ENCODE data around the gene NDUFA8. TPM values are rescaled to one million over a fixed set of nuclear protein-coding genes. Genes with fewer than 3 reads are reported as not detected.

NDUFA8 gene
- total RNA-seq, 1 donor = 1.2 TPM

DNA sequence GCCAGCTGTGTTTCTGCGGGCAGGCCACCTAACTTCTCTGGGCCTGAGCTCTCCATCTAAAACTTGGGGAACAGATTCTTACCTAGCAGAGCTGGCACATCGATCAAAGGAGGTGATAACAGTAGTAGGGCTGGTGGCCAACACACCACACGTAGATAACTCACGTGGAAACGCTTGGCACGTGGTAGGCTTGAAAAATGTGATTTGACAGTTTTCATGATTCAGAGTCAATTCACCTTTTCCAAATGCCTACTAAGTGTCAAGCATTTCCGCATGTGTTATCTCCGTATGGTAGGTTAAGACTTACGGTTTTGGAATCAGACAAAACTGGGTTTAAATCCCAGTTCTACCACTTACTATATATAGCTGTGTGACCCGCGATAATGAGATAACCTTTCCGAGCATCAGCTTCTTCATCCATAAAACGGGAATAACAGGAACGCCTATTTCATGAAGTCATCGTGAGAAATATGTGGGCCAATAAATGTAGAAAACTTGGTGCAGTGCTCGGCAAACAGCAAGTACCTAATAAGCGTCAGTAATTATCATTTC lies 25.5 kb downstream of the NDUFA8 start:
- H3K27me3 ChIP-seq (ENCODE audit: insufficient read depth, low read length) = no peaks in the 10 kb centered on the region
- no peak overlapping the region for H3K4me3 ChIP-seq (ENCODE audit: low read length)
- no peaks in the 10 kb centered on the region for H3K4me1 ChIP-seq (ENCODE audit: insufficient read depth, low read length)
- H3K9me3 ChIP-seq (ENCODE audit: low read depth, low read length) = no peaks in the 10 kb centered on the region

DNA sequence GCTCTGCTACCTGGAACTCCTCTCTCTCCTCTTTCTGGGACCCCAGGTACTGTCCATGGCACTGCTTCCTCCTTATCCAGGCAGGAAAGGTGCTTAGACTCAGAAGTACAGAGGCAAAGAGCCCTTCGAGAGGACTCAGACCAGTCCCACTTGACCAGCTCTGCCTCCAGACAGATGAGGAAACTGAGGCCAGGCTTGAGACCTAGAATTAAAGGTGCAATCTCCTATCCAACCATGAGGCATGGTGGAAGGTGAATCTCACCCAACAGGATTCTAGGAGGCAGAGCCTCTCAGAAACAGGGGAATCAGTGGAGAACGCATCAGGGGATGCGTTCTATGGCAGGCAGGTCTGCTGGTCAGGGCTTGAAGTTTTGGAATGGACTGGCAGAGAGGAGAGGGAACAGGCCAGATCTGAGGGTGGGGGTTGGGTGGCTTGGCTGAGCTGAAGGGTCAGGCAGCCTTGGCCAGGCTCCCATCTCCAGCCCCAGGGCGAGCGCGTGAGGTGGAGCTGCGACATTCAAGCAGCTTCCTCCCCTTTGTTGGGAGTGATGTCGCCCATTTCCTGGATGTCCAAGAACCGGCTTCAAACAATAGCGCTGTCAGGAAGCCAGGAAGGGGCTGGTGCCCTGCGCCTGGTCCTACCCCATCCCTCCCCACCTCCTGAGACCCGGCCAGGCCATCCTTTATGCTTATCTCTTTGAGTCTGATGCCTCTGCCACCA lies 26.2 kb downstream of the NDUFA8 start:
- H3K4me1 ChIP-seq (ENCODE audit: insufficient read depth, low read length) = no peaks in the 10 kb centered on the region
- H3K9me3 ChIP-seq (ENCODE audit: low read depth, low read length) = no peaks in the 10 kb centered on the region
- no peaks in the 10 kb centered on the region for H3K27me3 ChIP-seq (ENCODE audit: insufficient read depth, low read length)
- no peak overlapping the region for H3K4me3 ChIP-seq (ENCODE audit: low read length)

DNA sequence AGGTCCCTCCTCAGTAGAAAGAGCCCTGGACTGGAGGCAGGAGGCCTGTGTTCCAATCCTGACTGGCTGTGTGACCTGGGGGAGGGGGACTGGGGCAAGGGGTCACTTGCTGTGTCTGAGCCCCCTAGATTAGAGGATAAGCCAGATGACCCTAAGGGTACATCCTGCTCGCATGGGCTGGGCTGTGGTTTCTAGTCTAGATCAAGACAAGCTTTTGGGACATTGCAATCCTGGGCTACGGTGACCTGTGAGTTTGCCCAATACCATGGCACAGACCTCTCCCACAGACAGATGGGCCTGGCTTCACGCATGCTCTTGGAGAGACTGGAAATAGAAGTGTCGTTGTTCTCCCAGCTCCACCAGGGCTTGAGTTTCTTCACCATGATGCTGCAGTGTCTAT lies 27.0 kb downstream of the NDUFA8 start:
- no peaks in the 10 kb centered on the region for H3K4me1 ChIP-seq (ENCODE audit: insufficient read depth, low read length)
- H3K27me3 ChIP-seq (ENCODE audit: insufficient read depth, low read length) = no peaks in the 10 kb centered on the region

DNA sequence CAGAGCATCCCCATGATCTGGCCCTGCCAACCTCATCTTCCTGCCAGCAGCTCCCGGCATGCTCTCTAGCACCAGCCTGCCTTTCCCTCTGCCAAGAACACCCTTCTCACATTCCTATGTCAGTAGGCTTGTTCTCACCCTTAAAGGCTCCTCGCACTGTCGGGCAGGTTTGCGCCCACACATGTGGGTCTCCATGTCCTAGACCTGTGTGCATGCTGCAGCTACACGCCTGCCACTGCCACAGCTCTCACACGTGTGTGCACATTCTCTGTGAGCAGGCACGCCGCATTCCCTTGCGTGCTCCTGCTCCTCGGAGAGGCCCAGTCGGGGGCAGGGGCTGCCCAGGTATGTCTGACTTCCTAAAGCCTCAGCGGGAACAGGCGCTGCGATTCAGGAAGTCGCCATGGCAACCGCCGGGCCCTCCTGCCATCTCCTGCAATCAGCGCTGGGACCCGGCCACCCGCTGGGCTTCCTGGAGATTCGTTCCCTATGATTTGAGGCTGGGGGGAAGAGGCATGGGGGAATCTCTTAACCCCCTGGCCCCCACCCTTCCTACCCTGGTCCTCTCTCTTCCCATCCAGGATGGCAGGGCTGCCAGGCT lies 28.1 kb downstream of the NDUFA8 start:
- peaks cover 3% of the 10 kb centered on the region for H3K27me3 ChIP-seq (ENCODE audit: insufficient read depth, low read length)
- no peaks in the 10 kb centered on the region for H3K9me3 ChIP-seq (ENCODE audit: low read depth, low read length)
- no peak overlapping the region for H3K4me3 ChIP-seq (ENCODE audit: low read length)
- H3K4me1 ChIP-seq (ENCODE audit: insufficient read depth, low read length) = peaks cover 4% of the 10 kb centered on the region

More for the DNA sequence above, 27.0 kb downstream of the NDUFA8 start:
- Histone ChIP-seq H3K4me3 (ENCODE audit: low read length) (no peak overlapping the region), H3K9me3 (ENCODE audit: low read depth, low read length) (no peaks in the 10 kb centered on the region)

DNA sequence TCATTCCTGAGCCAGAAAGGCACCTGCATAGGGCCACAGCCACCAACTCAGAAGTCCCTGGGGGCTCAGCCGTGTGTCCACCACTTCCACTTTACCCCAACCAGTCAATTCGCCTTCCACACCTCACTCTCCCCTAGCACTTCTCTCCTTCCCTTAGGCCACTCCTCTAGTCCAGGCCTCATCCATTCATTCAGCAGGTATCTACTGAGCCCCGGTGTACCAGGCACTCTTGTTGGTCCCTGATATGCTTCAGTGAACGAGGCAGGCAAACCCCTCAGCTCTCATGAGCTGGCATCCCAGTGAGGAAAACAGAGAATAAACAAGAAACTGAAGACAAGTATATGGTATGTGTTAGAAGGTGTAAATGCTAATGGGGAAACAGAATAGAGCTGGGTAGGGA lies 28.7 kb downstream of the NDUFA8 start:
- Histone ChIP-seq H3K27me3 (ENCODE audit: insufficient read depth, low read length) (peaks cover 10% of the 10 kb centered on the region), H3K4me1 (ENCODE audit: insufficient read depth, low read length) (peaks cover 9% of the 10 kb centered on the region), H3K9me3 (ENCODE audit: low read depth, low read length) (no peaks in the 10 kb centered on the region)

DNA sequence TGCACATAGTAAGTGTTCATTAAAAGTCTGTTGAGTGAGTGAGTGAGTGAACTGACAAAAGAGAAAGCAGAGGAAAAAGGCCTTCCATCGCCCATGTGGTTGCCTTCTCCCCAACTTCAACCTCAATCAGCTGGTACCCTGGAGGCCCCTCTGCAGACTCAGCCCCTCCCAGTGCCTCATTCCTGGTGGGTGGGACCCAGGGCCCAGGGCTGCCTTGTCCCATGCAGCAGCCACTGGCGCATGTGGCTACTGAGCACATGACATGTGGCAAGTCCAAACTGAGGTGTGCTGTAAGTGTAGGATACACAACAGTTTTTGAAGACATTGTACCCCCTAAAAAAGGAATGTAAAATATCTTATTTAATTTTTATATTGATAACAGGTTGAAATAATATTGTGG lies 29.6 kb downstream of the NDUFA8 start:
- peaks cover 15% of the 10 kb centered on the region for H3K27me3 ChIP-seq (ENCODE audit: insufficient read depth, low read length)
- no peak overlapping the region for H3K4me3 ChIP-seq (ENCODE audit: low read length)
- H3K4me1 ChIP-seq (ENCODE audit: insufficient read depth, low read length) = peaks cover 9% of the 10 kb centered on the region

More for the DNA sequence above, 28.7 kb downstream of the NDUFA8 start:
- H3K4me3 ChIP-seq (ENCODE audit: low read length) = no peak overlapping the region

DNA sequence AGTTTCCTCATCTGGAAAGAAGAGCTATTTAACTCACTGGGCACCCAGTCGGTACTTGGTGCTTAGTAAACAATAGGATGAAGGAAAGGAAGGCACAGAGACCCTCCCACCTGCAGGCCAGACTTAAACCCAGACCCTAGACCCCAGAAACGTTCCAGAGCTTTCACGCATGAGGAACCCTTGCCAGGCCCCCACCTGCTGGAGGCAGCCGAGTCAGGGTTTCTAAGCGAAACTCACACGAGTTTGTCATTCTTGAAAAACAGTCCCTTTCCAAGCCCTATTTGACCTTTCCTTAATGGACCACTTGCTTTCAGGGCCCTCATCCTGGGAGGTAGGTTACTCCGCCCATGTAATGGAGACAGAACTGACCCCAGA lies 30.6 kb downstream of the NDUFA8 start:
- H3K27me3 ChIP-seq (ENCODE audit: insufficient read depth, low read length) = peaks cover 15% of the 10 kb centered on the region
- H3K4me3 ChIP-seq (ENCODE audit: low read length) = no peak overlapping the region
- H3K9me3 ChIP-seq (ENCODE audit: low read depth, low read length) = no peaks in the 10 kb centered on the region
- peaks cover 9% of the 10 kb centered on the region for H3K4me1 ChIP-seq (ENCODE audit: insufficient read depth, low read length)

More for the DNA sequence above, 29.6 kb downstream of the NDUFA8 start:
- no peaks in the 10 kb centered on the region for H3K9me3 ChIP-seq (ENCODE audit: low read depth, low read length)

DNA sequence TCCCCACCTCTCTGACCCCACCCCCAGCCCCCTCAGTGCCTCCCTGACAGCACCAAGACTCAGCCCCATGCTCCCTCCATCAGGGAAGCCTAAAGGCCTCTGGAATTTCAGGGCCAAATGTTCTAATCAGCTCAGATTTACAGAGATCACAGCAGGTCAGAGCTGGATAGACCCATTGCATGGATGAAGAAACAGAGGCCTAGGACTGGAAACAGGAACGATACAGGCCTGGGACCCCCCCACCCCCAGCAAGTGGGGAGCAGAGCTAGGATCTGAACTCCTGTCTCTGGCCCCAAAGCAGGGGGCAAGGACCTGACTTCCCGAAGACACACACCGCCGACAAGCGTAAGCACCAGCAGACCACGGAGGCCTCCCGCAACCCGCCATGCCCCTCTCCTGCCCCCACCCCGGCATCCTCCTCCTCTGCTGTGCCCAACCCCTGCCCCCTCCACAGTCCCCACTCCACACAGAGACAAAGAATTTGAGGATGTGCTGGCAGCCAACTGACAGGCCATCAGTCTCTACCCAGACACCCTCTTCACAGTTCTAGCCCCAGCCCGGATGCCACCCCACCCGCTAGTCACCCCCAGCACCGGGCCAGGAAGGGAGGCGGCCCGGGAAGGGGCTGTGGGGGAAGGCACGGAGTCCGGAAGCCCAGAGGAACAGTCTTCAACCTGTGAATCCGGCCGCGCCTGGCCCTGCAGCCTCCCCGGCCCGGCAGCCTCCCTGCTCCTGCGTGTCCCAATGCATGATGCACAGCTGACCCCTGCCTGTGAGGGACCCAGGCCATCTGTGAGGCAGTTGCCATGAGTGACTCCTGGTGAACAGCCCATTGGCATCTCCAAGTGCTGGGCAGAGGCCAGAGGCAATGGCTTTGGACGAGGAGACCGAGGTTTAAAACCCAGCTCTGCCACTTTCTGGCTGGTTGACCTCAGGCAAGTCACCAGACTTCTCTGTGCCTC lies 31.3 kb downstream of the NDUFA8 start:
- Histone ChIP-seq H3K27me3 (ENCODE audit: insufficient read depth, low read length) (peaks cover 15% of the 10 kb centered on the region), H3K4me3 (ENCODE audit: low read length) (no peak overlapping the region), H3K9me3 (ENCODE audit: low read depth, low read length) (no peaks in the 10 kb centered on the region), H3K4me1 (ENCODE audit: insufficient read depth, low read length) (peaks cover 9% of the 10 kb centered on the region)

DNA sequence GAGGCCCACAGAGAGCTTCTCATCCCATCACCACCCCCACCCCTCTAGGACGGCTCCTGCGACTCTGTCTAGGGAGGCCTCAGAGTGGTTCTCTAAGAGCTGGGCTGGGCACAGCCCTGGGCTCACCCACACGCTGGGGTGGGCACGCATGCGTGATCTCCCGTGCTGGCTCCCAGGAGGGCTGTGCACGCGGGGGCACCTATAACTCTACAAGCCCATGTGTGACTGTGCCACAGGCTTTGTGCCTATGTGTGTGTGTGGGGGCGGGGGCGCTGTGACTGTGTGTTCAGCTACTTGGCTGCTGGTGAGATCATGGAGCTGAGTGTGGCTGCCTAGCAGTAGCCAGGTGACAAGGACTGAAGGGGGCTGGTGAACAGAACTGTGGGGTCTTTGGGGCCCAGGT lies 32.2 kb downstream of the NDUFA8 start:
- H3K9me3 ChIP-seq (ENCODE audit: low read depth, low read length) = no peaks in the 10 kb centered on the region
- H3K4me3 ChIP-seq (ENCODE audit: low read length) = no peak overlapping the region
- H3K27me3 ChIP-seq (ENCODE audit: insufficient read depth, low read length) = peaks cover 15% of the 10 kb centered on the region
- H3K4me1 ChIP-seq (ENCODE audit: insufficient read depth, low read length) = peaks cover 9% of the 10 kb centered on the region

DNA sequence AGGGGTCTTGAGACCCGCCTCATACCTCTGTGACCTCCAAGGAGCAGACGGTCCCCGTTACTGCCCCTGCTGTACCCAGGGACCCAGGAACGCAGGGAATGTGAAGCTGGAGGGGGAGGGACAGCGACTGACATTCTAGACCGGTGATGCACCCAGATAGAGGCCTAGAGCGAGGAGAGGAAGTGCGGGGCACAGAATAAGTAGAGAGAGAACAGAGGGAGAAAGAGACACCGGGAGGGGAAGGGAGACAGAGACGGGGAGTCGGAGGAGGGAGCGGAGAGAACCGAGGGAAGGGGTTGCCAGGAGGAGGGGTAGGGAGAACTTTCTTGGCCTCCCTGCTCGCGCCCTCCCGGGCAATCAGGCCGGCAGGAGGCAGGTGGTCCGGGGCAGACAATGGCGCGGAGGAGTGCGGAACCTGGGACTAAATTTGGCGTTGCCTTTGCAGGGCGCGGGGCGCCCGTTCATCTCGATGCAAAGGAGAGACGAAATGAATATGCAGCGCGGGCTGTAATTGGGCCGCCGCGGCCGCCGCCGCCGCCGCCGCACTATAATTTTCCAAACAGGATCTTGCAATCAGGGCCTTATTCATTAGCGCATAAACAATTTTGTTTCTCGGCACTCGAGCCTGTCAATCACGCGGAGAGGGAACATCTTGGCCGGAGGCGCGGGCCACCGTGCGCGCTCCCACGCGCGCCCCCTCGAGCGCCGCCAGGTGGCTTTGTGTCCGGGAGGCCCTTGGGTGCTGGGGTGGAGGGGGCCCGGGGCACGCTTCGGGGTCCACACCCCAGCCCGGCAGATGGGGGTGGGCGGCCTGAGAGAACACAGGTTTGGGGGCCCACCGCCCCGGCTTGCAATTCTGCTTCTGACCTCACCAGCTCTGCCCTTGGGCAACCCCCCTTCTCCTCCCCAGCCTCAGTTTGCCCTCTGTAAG lies 33.0 kb downstream of the NDUFA8 start:
- Histone ChIP-seq H3K9me3 (ENCODE audit: low read depth, low read length) (no peaks in the 10 kb centered on the region), H3K4me3 (ENCODE audit: low read length) (no peak overlapping the region), H3K27me3 (ENCODE audit: insufficient read depth, low read length) (peaks cover 15% of the 10 kb centered on the region), H3K4me1 (ENCODE audit: insufficient read depth, low read length) (peaks cover 9% of the 10 kb centered on the region)

DNA sequence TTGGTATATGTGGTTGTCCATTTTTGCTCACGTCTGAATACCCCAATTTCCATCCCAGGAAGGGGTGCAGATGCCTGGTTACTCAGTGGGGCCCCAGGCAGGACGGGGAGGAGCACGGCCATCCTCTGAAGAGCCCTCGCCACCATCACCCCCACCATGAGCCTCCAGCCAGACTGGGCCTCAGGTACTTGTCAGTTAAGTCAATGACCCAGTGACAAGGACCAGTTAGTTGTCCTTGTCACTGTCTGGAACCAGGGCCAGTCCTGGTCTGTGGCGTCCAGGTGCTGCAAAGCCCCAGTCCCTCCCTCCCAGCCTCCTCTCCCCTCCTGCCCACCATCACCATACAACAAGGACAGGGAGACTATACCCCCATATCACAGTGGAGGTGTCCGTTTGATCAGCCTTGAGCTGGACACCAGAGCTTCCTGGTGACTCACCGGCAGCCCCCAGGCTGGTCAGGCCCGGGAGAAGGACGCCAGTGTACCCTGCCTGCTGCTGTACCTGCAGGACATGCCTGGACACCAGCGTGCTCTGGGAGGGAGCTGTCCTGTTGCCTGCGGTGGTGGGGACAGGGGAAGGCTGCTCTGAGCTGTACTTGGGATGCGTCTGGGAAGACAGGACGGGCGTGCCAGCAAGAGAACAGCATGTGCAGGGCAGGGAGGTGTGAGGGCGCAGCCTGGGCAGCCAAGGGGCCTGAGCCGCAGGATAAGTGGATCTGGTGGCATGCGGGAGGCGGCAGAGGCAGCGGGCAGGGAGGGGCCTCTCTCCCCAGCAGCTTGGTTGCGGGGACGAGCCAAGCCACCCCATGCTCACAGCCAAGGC lies 33.9 kb downstream of the NDUFA8 start:
- Histone ChIP-seq H3K4me3 (ENCODE audit: low read length) (no peak overlapping the region), H3K27me3 (ENCODE audit: insufficient read depth, low read length) (peaks cover 15% of the 10 kb centered on the region), H3K9me3 (ENCODE audit: low read depth, low read length) (no peaks in the 10 kb centered on the region), H3K4me1 (ENCODE audit: insufficient read depth, low read length) (peaks cover 9% of the 10 kb centered on the region)

DNA sequence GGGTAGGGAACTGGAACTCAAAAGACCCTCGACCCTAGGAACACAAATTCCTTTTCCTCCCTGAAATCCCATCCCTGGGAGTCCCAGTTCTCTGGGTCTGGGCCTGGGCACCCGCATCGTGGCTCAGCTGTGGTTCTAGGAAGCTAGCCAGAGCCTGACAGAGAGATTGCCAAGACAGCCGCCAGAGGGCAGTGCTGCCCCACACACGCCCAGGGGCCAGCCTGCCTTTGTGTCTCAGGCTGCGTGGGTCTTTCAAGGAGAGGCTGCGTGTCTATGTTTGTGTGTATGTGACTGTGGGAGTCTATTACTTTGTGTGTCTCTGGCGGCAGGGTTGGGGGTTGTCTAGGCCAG lies 34.4 kb downstream of the NDUFA8 start:
- Histone ChIP-seq H3K4me3 (ENCODE audit: low read length) (no peak overlapping the region), H3K4me1 (ENCODE audit: insufficient read depth, low read length) (peaks cover 9% of the 10 kb centered on the region), H3K27me3 (ENCODE audit: insufficient read depth, low read length) (peaks cover 15% of the 10 kb centered on the region), H3K9me3 (ENCODE audit: low read depth, low read length) (no peaks in the 10 kb centered on the region)

DNA sequence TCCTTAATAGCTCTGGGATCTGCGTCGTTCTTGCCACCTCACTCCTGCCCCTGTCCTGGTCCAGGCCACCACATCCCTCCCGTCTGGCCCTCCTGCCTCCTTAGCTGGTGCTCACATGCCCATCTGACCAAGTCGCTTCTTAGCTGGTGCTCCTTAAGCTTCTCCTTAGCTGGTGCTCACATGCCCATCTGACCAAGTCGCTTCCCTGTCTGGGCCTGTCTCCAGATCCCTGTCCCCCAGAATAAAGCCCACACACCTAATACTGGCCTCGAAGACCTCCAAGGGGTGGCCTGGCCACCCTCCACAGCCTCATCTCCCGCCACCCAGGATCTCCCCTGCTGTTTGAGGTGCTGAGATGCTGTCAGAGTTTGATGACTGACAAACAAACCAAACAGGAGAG lies 35.1 kb downstream of the NDUFA8 start:
- H3K27me3 ChIP-seq (ENCODE audit: insufficient read depth, low read length) = peaks cover 15% of the 10 kb centered on the region
- H3K4me3 ChIP-seq (ENCODE audit: low read length) = no peak overlapping the region
- peaks cover 9% of the 10 kb centered on the region for H3K4me1 ChIP-seq (ENCODE audit: insufficient read depth, low read length)
- no peaks in the 10 kb centered on the region for H3K9me3 ChIP-seq (ENCODE audit: low read depth, low read length)
